Measurements from ENCODE around the gene TMEM54.

Gene TMEM54

GRCh38 chr1:32864375-32865019 is 36.7 kb downstream of the TMEM54 start:
- DNase-seq (ENCODE audit: low spot score): peak; percentile 28

- DNase-seq (ENCODE audit: low spot score): no peak
Measured at GRCh38 chr1:32863881-32864245, 37.3 kb downstream of the TMEM54 start.

GRCh38 chr1:32863218-32863880 is 37.8 kb downstream of the TMEM54 start:
- DNase-seq (ENCODE audit: low spot score): no peak

- no peak for DNase-seq (ENCODE audit: low spot score)
Measured at GRCh38 chr1:32861904-32862695, 39.1 kb downstream of the TMEM54 start.

- DNase-seq (ENCODE audit: low spot score): no peak
Measured at GRCh38 chr1:32860566-32860965, 40.6 kb downstream of the TMEM54 start.

- DNase-seq (ENCODE audit: low spot score): no peak
Measured at GRCh38 chr1:32859915-32860314, 41.3 kb downstream of the TMEM54 start.

GRCh38 chr1:32858791-32859190 is 42.4 kb downstream of the TMEM54 start:
- no peak for DNase-seq (ENCODE audit: low spot score)

GRCh38 chr1:32858136-32858535 is 43.1 kb downstream of the TMEM54 start:
- DNase-seq (ENCODE audit: low spot score): no peak

GRCh38 chr1:32855861-32856617 is 45.1 kb downstream of the TMEM54 start:
- DNase-seq (ENCODE audit: low spot score): no peak

GRCh38 chr1:32848354-32849063 is 52.7 kb downstream of the TMEM54 start:
- no peak for DNase-seq (ENCODE audit: low spot score)
